Measurements from ENCODE around the gene PTPRD.

PTPRD gene

DNA sequence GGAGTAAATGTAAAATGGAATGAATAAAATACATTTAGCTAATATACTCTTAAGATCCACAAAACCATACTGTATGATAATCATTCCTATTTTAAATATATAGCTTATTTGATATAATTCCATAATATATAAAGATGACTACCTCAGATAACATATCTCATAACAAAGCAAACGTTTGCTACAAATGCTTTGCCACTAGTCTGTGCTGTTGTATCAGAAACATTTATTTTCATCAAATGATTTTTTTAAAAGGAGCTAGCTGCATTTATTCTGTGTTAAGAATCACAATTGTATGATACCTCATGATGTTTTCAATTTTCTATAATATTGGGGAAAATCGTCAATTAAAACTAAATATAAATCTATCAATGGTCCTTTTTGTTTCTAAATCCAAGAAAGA, 567.2 kb downstream of the PTPRD start:
- no peak for DNase-seq

DNA sequence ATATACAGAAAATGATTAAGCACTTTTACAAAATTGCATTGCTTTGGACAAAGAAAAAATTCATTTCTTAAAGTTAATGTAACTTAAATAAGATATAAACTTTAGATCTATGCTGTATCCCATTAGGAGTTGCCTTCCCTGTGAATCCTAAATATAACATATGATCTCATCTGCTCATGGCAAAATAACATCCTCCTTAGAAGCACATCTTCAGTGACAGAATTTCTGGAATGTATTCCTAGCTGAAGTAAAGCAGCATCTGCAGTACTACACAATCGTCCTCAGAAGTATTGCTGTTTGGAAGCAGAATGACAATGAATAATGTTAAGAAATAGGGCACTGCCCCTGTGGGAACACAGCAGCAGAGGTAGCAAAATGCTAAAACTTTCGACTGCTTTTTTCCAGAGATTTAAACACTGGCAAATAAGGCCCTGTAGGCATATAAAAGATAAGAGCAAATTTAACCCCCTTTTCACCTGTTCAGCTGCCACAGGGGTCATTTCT, 571.0 kb downstream of the PTPRD start:
- DNase-seq, result no peak

DNA sequence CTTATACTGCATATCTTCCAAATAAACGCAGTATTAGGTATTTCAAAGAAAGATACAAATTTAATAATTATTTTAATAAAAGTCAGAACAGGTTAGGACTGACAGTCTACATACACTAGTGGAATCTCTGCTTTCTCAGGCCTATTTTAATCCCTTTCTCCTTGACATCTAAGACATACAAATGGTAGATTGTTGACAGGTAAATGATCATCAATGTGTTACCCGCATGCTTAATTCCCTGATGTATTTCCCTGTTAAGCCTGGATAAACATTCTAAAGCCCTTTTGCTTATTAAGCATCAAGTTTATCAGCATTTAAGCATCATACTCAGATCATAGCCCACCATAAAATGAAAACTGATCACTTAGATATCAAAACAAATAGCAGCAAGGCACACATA, 576.7 kb downstream of the PTPRD start:
- DNase-seq, result no peak

DNA sequence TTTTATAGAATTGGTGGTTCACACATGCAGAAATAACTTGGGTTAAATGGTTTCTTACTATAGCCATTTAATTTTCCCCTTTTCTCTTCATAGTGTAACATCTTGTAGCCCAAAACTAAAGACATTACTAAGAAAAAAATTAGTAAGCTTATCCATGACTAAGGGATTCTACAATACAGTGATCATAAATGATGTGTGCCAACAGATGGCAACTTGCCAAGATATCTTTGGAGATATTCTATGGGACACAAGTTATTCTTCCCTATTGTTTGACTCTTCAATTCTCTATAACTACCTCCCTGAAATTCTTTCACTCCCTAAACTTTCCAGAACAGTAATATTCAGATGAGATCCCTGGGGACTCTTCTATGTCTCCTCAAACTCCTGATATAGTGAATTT, 580.6 kb downstream of the PTPRD start:
- DNase-seq, result no peak

DNA sequence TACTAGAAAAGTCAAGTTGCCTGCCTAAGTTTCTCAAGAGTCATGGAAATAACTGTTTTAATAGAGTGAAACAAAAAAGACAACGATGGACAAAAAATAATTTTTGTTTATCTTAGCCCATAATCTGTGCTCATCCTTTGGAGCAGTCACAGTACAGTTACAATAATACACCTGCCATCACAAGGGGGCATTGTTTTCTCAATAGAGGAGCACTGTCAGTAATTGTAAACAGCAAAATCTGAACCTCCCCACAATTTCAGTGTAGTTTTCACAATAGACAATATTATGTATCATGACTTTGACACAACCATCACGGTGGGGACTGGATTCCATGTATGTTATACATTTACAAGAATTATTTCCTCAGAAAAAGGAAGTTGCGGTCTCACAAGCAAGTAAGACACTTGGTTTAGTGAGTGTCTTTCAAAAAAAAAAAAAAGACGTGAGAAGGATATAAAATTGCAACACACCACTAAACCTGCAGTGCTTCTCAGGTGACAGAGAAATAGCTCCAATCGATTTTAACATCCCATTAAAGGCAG, 586.3 kb downstream of the PTPRD start:
- DNase-seq, result no peak

DNA sequence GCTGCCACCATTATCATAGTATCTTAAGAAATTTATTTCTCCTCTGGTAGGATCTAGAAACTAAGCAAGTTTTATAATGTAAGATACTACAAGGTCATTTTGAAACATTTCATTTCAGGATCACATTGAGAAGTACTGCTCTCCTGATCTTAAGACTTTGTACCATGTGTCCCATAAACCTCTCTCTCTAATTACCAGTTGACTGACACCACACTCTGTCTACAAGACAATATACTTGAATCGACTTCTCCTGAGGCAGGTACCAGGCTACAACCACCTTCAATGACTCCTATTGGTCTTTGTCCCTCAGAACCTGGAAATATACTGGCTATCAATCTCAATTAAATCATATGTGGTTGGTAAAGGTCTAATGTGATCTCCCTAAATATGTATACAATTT, 597.0 kb downstream of the PTPRD start:
- no peak for DNase-seq

DNA sequence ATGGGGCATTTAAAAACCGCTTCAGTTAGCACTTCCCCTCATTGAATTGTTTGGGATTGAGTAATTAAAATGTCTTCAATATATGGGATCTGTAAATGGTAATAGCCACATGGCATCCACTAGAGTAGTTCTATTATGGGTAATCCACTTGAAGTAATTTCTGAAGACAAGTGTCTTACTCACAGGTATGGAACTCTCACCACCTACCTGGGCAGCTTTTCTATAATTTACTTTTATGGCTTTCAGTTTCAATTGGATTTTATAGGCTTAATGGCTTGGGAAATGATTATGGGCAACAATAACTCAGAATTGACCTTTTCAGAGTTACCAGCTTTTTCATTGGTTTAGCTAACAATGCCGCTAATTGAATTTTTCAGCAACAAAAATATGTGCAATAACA, 597.9 kb downstream of the PTPRD start:
- no peak for DNase-seq

DNA sequence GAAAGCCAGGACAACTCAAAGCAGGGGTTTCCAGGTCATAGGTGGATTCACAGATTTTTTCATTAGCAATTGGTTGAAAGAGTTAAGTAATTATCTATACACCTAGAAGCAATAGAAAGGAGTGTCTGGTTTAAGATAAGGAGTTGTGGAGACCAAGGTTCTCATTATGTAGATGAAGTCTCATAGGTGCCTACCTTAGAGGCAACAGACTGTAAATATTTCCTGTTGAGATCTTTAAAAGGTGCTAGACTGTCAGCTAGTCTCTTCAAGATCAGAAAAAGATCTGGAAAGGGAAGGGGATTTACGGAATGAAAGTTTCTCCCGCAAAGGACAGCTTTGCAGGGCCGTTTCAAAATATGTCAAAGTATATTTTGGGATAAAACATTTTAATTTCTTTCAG, 603.4 kb downstream of the PTPRD start:
- no peak for DNase-seq

DNA sequence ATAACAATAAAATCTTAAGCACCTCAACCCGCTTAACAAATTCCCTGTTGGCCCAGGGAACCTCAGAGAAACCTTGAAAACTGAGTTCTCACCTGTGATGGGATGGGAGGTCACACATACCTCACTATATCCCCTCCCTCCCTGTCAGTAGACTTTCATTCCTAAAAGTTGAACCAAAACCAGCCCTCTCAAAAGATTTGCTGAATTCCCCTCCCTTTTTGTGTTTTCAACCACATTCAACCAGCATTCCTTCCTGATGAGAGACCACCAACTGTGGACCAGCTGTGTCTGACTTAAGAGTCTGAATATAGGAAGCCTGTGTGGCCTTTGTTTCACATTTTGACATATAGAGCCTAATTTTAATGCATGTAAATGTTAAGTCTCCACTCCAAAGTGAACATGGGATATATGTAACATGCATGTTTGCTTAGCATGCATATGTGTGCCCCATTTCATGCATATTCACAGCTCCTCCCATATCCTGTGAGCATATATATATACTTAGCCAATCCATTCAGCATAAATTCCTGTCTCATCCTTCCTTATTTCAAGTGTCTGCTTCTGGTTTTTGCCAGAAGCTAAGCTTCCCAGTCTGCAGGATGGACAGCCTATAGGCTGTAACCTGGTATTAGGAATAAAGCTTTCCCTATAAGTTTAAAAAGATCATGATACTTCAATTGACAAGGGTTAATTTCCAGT, 604.6 kb downstream of the PTPRD start:
- no peak for DNase-seq

DNA sequence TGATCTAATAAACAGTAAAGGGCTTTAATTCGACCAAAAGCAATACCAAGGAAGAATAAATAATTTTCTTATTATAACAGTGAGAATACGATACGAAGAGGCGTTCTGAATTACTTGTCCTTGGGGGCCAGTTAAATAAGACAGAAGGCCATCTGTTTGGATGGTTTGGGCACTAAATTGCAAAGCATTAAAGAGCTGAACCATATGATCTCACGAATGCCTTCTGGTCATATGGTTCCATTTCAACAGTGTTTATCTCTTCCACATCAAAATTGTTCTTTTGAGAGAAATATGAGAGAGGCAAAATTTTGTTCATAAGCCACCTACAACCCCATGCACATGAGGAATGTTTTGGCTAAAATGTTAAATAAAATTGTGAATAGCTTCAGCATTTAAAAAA, 605.4 kb downstream of the PTPRD start:
- DNase-seq, result no peak

DNA sequence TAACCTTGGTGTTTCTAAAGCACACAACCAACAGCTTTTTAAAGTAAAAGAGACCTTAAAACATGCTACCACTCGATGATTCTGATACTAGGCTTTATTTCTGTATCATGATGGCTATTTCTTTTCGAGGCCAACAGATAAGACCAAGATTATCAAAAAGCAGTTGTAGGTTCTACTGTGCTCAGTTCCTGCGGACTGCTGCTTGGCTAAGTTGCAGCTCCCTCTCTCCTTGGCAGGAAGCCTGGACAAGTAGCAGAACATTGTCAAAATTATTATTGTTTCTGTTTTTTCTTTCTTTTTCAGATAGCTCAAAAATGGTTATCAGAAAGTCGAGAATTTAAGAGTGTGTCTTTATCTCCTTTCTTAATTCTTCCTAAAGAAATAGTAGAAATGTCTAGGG, 607.6 kb downstream of the PTPRD start:
- no peak for DNase-seq

DNA sequence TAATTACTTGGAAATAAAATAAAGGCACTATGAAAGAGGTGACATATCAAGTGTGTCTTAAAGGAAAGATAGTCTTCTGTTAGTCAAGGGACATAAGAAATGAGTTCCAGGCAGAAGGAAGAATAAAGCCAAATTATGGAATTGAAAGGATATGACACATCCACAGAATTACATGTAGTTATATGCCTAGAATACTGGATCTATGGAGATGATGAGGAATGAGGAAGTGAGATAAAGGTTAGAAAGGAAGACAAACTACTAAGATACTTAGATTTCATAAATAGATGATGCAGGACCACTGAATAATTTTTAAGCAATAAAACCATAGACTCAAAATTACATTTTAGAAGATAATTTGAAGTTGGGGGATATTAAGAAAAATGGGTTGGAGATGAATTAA, 609.8 kb downstream of the PTPRD start:
- no peak for DNase-seq

DNA sequence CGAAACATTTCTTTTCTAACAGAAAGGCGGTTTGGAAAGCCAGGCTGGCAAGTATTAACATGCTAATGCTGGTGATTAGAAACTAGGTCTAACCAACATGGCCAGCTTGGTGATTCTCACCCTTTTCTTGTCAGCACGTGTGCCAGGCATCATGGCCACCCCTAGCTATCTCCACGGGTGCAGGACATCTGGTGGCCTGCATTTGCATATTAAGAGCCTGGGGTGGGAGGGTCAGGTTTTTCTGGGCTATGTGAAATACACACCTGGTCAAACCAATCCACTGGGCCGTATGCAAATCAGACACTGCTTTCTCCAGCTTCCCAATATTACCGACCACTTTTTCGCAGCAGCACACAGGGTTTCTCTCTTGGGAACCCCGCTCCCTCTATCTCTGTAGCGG, 612.1 kb downstream of the PTPRD start:
- DNase-seq, result no peak

DNA sequence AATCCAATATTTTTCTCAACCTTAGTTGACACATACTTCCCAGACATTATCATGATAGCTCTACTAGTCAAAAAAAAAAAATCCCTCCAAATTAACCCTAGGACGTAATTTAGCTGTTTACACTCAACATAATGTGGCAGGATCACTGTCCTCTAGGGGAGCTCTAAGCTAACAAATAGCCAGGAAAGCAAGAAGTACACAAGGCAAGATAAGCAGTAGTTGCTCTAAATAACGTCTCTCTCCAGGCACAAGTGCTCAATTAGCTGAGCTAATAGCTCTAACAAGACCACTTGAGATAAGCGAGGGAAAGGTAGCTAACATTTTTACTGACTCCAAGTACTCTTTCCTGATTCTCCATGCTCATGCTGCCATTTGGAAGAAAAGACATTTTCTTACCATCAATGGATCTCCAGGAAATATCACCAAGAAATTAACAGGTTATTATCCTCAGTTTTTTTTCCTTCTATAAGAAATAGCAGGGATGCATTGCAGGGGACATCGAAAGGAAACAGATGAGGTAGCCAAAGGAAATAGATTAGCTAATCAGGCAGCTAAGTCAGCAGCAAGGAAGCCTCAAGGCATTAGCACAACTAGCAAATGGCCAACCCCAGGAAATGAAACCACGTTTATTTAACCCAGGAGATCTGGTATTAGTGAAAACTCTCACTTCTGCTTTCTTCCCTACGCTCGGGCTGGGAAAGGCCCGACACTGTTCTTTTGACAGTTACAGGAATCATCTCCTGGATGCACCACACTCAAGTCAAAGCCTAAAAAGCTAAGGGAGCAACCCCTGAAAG, 614.1 kb downstream of the PTPRD start:
- no peak for DNase-seq

DNA sequence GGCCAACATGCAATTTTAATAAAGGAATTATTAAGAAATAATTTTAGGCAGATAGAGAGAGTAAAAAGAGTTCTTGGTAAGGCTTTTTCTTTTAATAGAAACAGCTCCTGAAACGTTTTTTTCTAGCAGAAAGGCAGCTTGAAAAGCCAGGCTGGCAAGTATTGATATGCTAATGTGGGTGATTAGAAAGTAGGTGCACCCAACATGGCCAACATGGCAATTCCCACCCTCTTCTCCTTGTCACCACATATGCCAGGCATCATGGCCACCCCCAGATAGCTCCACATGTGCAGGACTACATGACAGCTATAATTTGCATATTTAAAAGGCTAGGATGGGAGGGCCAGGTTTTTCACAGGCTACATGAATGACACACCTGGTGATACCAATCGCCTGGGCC, 615.2 kb downstream of the PTPRD start:
- DNase-seq, result no peak

DNA sequence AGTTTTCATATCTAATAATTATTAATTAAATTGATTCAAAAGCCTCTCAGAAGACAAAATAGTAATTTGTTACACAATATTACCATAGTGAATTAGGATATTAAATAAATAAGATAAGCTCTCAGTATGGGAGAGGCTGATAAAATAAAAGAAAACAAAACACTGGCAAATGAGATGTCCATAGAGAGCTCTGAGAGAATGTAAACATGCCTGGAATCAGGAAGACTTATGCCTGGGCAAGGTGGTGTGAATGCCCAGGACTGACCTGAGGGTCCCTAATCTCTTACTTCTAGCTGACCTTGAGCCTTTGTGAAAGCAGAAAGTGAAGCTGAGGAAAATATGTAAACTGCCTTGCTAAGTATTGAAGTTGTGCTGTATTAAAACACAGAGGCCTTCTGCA, 616.5 kb downstream of the PTPRD start:
- DNase-seq, result no peak

DNA sequence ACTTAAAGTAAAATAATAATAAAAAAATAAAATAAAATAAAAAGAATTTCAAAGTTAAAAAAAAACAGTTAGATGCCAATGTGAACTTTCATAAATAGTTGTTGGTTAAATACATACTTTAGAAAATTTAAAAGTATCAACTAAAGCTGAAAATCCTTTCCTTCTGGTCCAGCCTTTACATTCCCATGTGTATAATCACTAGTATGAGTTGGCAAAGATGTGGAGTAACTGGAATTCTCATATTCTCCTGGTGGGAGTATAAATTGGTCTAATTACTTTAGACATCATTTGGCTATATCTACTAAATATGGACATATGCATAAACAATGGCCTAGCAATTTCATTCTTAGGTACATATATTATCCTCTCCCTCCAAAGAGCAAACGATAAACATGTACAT, 619.9 kb downstream of the PTPRD start:
- DNase-seq, result no peak

DNA sequence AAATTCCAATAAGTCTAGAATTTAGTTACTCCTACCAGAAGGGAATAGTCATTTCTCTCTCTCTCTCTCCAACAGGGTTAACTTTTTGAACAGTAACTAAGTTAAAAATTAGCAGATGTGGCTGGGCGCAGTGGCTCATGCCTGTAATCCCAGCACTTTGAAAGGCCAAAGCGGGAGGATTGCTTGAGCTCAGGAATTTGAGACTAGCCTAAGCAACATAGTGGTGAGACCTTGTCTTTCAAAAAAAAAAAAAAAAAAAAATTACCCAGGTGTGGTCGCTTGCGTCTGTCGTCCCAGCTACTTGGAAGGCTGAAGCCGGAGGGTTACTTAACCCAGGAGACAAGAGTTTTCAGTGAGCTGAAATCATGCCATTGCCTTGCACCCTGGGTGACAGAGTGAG, 639.7 kb downstream of the PTPRD start:
- DNase-seq, result no peak

DNA sequence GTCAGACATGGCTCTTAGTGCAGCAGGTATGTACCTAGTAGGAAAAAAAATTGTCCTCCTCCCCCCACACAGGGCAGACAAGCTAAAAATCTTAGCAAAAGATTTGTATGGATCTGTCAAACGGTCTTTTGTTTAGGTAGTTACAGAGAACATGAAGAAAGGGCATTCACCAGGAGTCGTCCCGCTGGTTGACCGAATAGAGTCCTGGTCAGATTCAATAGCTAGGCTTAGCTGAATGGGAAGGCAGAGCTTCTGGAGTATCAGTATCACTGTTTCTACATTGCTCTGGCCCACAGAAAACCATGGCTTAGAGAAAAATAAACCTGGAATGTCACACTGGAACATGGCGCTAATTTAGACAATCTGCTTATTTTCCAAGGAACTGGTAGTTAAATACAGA, 642.3 kb downstream of the PTPRD start:
- no peak for DNase-seq

DNA sequence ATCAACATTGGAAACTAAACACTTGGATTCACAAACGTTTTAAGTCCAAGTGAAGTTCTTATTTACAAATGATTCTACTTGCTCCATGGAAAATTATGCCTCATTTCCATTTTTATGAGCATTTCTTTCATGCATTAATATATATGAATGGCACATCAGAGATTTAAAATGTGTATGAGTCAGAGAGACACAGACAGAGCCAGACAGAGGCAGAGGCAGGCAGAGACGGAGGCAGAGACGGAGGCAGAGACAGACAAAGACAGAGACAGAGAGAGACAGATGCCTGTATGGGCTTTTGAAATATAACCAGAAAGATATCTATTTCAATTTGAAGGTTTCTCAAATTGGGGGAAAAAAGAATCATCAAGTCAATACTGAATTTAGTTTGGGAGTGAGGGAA, 649.0 kb downstream of the PTPRD start:
- DNase-seq, result no peak

DNA sequence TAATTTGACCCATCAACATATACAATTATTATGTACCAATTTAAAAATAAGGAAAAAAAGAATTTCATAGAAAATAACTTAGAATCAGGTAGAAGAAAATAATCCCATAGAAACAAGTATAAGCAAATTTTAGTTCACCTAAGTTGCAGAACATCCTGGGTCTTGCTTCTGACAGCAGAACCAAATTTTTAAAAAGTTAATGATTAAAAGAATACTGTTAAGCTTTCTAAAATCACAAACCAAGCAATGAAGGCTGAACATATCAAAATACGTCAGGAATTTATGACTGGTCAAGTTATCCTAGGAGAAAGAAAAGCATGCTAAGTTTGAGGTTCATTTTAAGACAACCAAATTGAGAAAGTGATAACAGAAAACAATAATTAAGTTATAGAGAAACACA, 650.9 kb downstream of the PTPRD start:
- no peak for DNase-seq

DNA sequence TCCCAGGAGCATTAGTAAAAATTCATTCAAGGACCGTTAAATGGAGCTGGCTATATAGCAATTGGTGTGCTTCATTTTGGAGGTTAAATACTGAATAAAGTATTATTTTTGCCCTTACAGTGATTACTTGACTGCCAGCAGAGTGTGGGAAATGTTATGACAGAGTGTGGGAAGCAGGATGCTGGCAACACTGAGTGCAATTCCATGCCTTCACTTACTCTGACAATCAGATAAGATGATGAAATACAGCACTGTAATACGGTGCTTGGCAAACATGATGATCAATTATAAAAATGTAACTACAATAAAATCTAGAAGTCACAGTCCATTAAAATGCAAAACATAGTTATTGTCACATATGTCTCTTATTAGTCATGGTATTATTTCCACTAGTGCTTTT, 651.3 kb downstream of the PTPRD start:
- DNase-seq, result no peak

DNA sequence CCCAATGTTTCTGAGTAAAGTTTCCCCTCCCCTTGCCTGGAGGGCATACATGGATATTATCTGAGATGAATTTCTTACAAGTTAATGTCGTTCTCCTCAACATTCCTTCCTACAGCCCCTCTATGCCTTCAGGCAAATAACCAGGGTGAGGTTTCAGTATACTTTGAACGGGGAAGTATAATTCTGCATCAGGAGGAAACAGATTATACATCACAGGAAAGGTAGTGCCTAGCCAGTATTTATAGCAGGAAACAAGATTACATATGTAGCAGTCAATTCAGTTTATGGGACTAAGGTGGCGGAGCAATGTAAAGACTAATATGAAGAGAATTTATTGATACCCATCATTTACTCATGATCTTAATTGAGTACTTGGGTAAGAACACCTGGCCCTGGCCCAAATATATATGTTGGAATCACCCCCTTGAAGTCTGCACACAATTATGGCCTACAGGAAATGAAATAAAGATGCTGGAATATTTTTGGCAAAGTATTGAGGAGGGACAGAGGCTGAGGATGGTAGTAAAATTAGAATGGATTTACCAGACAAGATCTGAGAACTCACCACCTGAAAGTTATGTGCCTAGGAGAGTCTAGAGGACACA, 661.1 kb downstream of the PTPRD start:
- no peak for DNase-seq

DNA sequence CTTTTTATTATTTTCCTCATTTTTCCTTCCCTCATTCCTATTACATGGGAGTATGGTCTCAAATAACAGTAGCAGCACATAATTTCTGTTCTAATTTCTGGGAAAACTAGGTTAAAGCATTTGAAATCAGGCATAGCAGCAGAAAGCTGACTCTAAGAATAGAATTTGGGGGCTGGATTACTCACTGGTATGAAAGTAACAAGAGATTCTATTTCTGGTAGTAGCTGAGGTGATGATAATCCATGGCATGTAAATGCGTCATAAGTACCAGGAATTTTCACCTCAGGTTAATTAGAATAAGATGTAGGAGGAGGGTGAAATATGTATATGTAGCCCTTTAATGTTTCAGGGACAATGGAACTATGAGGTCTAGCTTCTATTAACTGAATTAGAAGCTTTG, 662.0 kb downstream of the PTPRD start:
- DNase-seq, result no peak
